SK-N-SH (cell line): ENCODE results near the gene PELI3. TPM values are rescaled to one million over a fixed set of nuclear protein-coding genes. Genes with fewer than 3 reads are reported as not detected.

Experiments used
- CTCF ChIA-PET: fragments of 300-600, 350-600 bp; formaldehyde crosslinking; extraction: SDS; loops from one replicate; lab custom pipeline; 2021; lab: Yijun Ruan, JAX
- POLR2A ChIA-PET: fragments of 350-600 bp; sonication (Branson Sonifier 250); formaldehyde crosslinking; extraction: SDS; loops from one replicate; lab custom pipeline; 2020; ENCODE audit warnings: antibody characterized with exemption, inconsistent platforms; lab: Yijun Ruan, JAX
- DNase-seq: peaks from one replicate; pipeline ENCODE4 v3.0.0; 2012
- H2AFZ ChIP-seq: fragments of 200-600 bp; sonication (generic); 2 replicates; pipeline ENCODE4 v1.8.1; 2016; ENCODE audit warnings: antibody characterized with exemption, mild to moderate bottlenecking, low read depth
- H3F3A ChIP-seq: fragments of 200-600 bp; sonication (generic); replicated peaks from 2 replicates; pipeline ENCODE3; 2016; ENCODE audit warnings: antibody characterized with exemption, mild to moderate bottlenecking; ENCODE audit not compliant: insufficient read depth
- H3K27ac ChIP-seq, 2 experiments: fragments of 200-500 bp in 1 of 2; fragments of 200-600 bp in 1 of 2; sonication (Bioruptor generic) in 1 of 2; sonication (generic), shearing (Covaris generic) in 1 of 2; 2 replicates each; pipeline versions ENCODE4 v1.5.1 to v1.6.1; 2014 to 2016; ENCODE audit warnings: low read depth in 2 of 2, inconsistent platforms in 1 of 2, low read length in 1 of 2, mild to moderate bottlenecking in 1 of 2, mixed read lengths in 1 of 2
- H3K27me3 ChIP-seq: fragments of 200-600 bp; sonication (generic), shearing (Covaris generic); 2 replicates; pipeline ENCODE4 v1.6.1; 2016; ENCODE audit warnings: mixed run types; ENCODE audit not compliant: insufficient read depth
- H3K36me3 ChIP-seq, 2 experiments: fragments of 200-500 bp in 1 of 2; fragments of 200-600 bp in 1 of 2; sonication (Bioruptor generic) in 1 of 2; sonication (generic) in 1 of 2; replicated peaks in 1 of 2; 2 replicates each; pipeline versions ENCODE3 to v1.5.1; 2014 to 2016; ENCODE audit warnings: low read length in 1 of 2, mild to moderate bottlenecking in 1 of 2; ENCODE audit not compliant: insufficient read depth in 2 of 2, control insufficient read depth in 1 of 2
- H3K4me1 ChIP-seq, 2 experiments: fragments of 200-500 bp in 1 of 2; fragments of 200-600 bp in 1 of 2; sonication (Bioruptor generic) in 1 of 2; sonication (generic), shearing (Covaris generic) in 1 of 2; 2 replicates each; pipeline versions ENCODE4 v1.5.1 to v1.6.1; 2014 to 2016; ENCODE audit warnings: low read depth in 1 of 2, low read length in 1 of 2, mixed run types in 1 of 2; ENCODE audit not compliant: insufficient read depth in 2 of 2, control insufficient read depth in 1 of 2
- H3K4me2 ChIP-seq: fragments of 200-600 bp; sonication (generic), shearing (Covaris generic); 2 replicates; pipeline ENCODE4 v1.6.1; 2017; ENCODE audit warnings: mixed run types
- H3K4me3 ChIP-seq, 2 experiments: fragments of 200-500 bp in 1 of 2; fragments of 200-600 bp in 1 of 2; sonication (Bioruptor generic) in 1 of 2; sonication (generic), shearing (Covaris generic) in 1 of 2; 2 replicates each; pipeline versions ENCODE4 v1.5.1 to v1.8.1; 2014 to 2016; ENCODE audit warnings: low read depth in 2 of 2, inconsistent platforms in 1 of 2, low read length in 1 of 2, mild to moderate bottlenecking in 1 of 2, mixed read lengths in 1 of 2, moderate library complexity in 1 of 2
- H3K79me2 ChIP-seq: fragments of 200-600 bp; sonication (generic); 2 replicates; pipeline ENCODE4 v1.8.1; 2017; ENCODE audit warnings: mild to moderate bottlenecking; ENCODE audit not compliant: insufficient read depth
- H3K9ac ChIP-seq: fragments of 200-600 bp; sonication (generic); 2 replicates; pipeline ENCODE4 v1.6.1; 2017; ENCODE audit warnings: mixed run types
- H3K9me2 ChIP-seq: fragments of 200-600 bp; sonication (generic); 2 replicates; pipeline ENCODE4 v1.6.1; 2017; ENCODE audit warnings: mixed run types
- H3K9me3 ChIP-seq: fragments of 200-600 bp; sonication (generic); 2 replicates; pipeline ENCODE4 v1.6.1; 2017; ENCODE audit warnings: mixed run types, mild to moderate bottlenecking, moderate library complexity
- H4K20me1 ChIP-seq: fragments of 200-600 bp; sonication (generic); 2 replicates; pipeline ENCODE4 v1.6.1; 2017; ENCODE audit warnings: mild to moderate bottlenecking, mixed run types; ENCODE audit not compliant: insufficient read depth
- CHD2 ChIP-seq: fragments of 150-350 bp; IDR thresholded peaks from 2 replicates; pipeline ENCODE4 v1.6.1; 2018; ENCODE audit warnings: low read length; ENCODE audit not compliant: partially characterized antibody
- CTCF ChIP-seq: fragments of 200-600 bp; sonication (generic); IDR thresholded peaks from 2 replicates; pipeline ENCODE4 v1.6.1; 2017; ENCODE audit warnings: antibody characterized with exemption, mild to moderate bottlenecking, moderate library complexity
- EP300 ChIP-seq, 2 experiments: IDR thresholded peaks; 2 replicates each; pipeline versions ENCODE4 v1.4.0 to v1.6.1; 2012; ENCODE audit warnings: borderline replicate concordance in 1 of 2, low read depth in 1 of 2, low read length in 1 of 2
- FOSL2 ChIP-seq: IDR thresholded peaks from 2 replicates; pipeline ENCODE4 v1.4.0; 2012; ENCODE audit warnings: low read depth, mild to moderate bottlenecking, moderate library complexity, borderline replicate concordance
- FOXJ3 ChIP-seq: sonication (generic); formaldehyde crosslinking; IDR thresholded peaks from 2 replicates; pipeline ENCODE4 v1.5.1; 2020; ENCODE audit warnings: mild to moderate bottlenecking, missing genetic modification reagents
- GABPA ChIP-seq: IDR thresholded peaks from 2 replicates; pipeline ENCODE4 v1.4.0; 2012; ENCODE audit warnings: low read depth, mild to moderate bottlenecking
- GATA2 ChIP-seq: sonication (generic); formaldehyde crosslinking; IDR thresholded peaks from 2 replicates; pipeline ENCODE4 v1.5.0; 2020; ENCODE audit warnings: mild to moderate bottlenecking, missing genetic modification reagents
- IRF3 ChIP-seq: fragments of 150-350 bp; IDR thresholded peaks from 2 replicates; pipeline ENCODE4 v1.6.1; 2016; ENCODE audit warnings: mild to moderate bottlenecking, low read depth, low read length
- JUND ChIP-seq: IDR thresholded peaks from 2 replicates; pipeline ENCODE4 v1.4.0; 2012
- MAX ChIP-seq: IDR thresholded peaks from 2 replicates; pipeline ENCODE4 v1.4.0; 2012; ENCODE audit warnings: low read depth
- MEF2A ChIP-seq: IDR thresholded peaks from 2 replicates; pipeline ENCODE4 v1.4.0; 2012; ENCODE audit warnings: low read depth, borderline replicate concordance
- NFIC ChIP-seq: IDR thresholded peaks from 2 replicates; pipeline ENCODE4 v1.4.0; 2012; ENCODE audit warnings: borderline replicate concordance
- NRF1 ChIP-seq: IDR thresholded peaks from 2 replicates; pipeline ENCODE4 v1.6.1; 2012; ENCODE audit warnings: low read depth, mild to moderate bottlenecking, low read length
- RAD21 ChIP-seq: IDR thresholded peaks from 2 replicates; pipeline ENCODE4 v1.6.1; 2012; ENCODE audit warnings: mild to moderate bottlenecking, low read length
- RCOR1 ChIP-seq: fragments of 150-350 bp; IDR thresholded peaks from 2 replicates; pipeline ENCODE4 v1.6.1; 2017; ENCODE audit warnings: antibody characterized with exemption, low read length
- SIN3A ChIP-seq: IDR thresholded peaks from 2 replicates; pipeline ENCODE4 v1.6.1; 2012; ENCODE audit warnings: low read depth, mild to moderate bottlenecking, low read length, moderate library complexity, borderline replicate concordance
- TCF12 ChIP-seq: IDR thresholded peaks from 2 replicates; pipeline ENCODE4 v1.4.0; 2012
- TEAD4 ChIP-seq: IDR thresholded peaks from 2 replicates; pipeline ENCODE4 v1.4.0; 2012; ENCODE audit warnings: mild to moderate bottlenecking, borderline replicate concordance; ENCODE audit not compliant: insufficient read depth
- ZBTB33 ChIP-seq: IDR thresholded peaks from 2 replicates; pipeline ENCODE4 v1.4.0; 2012; ENCODE audit warnings: low read depth, borderline replicate concordance
- WGBS: methylation state at CpG from one replicate; pipeline ENCODE4 v1.1.6; 2017; ENCODE audit warnings: low lambda C conversion rate; 5-methylcytosine and 5-hydroxymethylcytosine counted together
- polyA plus RNA-seq, 3 experiments: library from polyadenylated mRNA; depleted of rRNA; stranded (reverse); fragments of >200 nt; gene quantifications; 2 replicates each; pipeline ENCODE4 v1.2.3, GENCODE V29; 2012

The PELI3 gene
- polyA plus RNA-seq, 1 of the 3 experiments (the other 2 are of a cell fraction), result 7.0 TPM

- no peak overlapping the region for H3K9ac ChIP-seq
- H3K4me3 ChIP-seq, result no peak overlapping the region
- no peaks in the 10 kb centered on the region for H3K9me3 ChIP-seq
- no peaks in the 10 kb centered on the region for H4K20me1 ChIP-seq
- no peak overlapping the region for H3K27ac ChIP-seq
- no peak overlapping the region for H3K4me2 ChIP-seq
- CTCF ChIA-PET, result interaction anchor here (1.5 to 4.5 kb wide), 3 partner anchors 9 to 52 kb away, joined by 5 to 32 read pairs (median 6); partner anchors contain the start of genes DPP3 and MRPL11
- POLR2A ChIA-PET, result interaction anchor here (2.7 kb wide), 1 partner anchor 9 kb away, joined by 17 read pairs; the partner anchor contains the start of gene DPP3
- no peak overlapping the region for H2AFZ ChIP-seq
- TF ChIP-seq TCF12 (no peak), RCOR1 (no peak), JUND (no peak), MAX (no peak), GABPA (no peak), NRF1 (no peak)
- H3K4me1 ChIP-seq, result peaks cover 5 to 16% of the 10 kb centered on the region in 2 experiments; a peak in 3 of 4 replicates
- no peaks in the 10 kb centered on the region for H3K9me2 ChIP-seq
- peaks cover 6 to 17% of the 10 kb centered on the region in 2 experiments for H3K36me3 ChIP-seq
- H3K79me2 ChIP-seq, result peaks cover 8% of the 10 kb centered on the region; the same call in 1 of the 2 replicates
- H3K27me3 ChIP-seq, result no peaks in the 10 kb centered on the region
- DNase-seq, result no peak
- no peaks in the 10 kb centered on the region for H3F3A ChIP-seq
- WGBS, result 94% methylated on average over 3 of the region's 3 CpGs
Measured at GRCh38 chr11:66470015-66470414, 3.3 kb downstream of the PELI3 start.

- Histone ChIP-seq H4K20me1 (no peaks in the 10 kb centered on the region), H3K4me3 (no peak overlapping the region), H3F3A (no peaks in the 10 kb centered on the region), H3K9me3 (no peaks in the 10 kb centered on the region), H3K4me2 (no peak overlapping the region), H3K9ac (no peak overlapping the region), H2AFZ (no peak overlapping the region), H3K9me2 (no peaks in the 10 kb centered on the region), H3K79me2 (peaks cover 8% of the 10 kb centered on the region; the same call in 1 of the 2 replicates)
- ChIA-PET CTCF (no interaction called here), POLR2A (interaction anchor here (2.7 kb wide), 1 partner anchor 8 kb away, joined by 17 read pairs; the partner anchor contains the start of gene DPP3)
- 96% methylated on average over 16 of the region's 16 CpGs for WGBS
- no peak for TF ChIP-seq FOXJ3
- no peak for TF ChIP-seq ZBTB33
- no peak for TF ChIP-seq MEF2A
- no peak for TF ChIP-seq GABPA
- TF ChIP-seq GATA2 (CRISPR knock-in tag), result no peak
- no peak for TF ChIP-seq NRF1
- TF ChIP-seq CTCF, result no peak
- TF ChIP-seq IRF3, result no peak
- no peak for TF ChIP-seq TCF12
- TF ChIP-seq MAX, result no peak
- TF ChIP-seq NFIC, result no peak
- no peak for TF ChIP-seq TEAD4
- TF ChIP-seq RCOR1, result no peak
- no peak for TF ChIP-seq EP300 (IDR thresholded peaks at IDR 0.05; ENCODE audit: borderline replicate concordance in 1 of 2, low read depth in 1 of 2, low read length in 1 of 2)
- TF ChIP-seq FOSL2, result no peak
- TF ChIP-seq RAD21, result no peak
- TF ChIP-seq SIN3A, result no peak
- no peak for TF ChIP-seq CHD2
- TF ChIP-seq, all 33 proteins: peak for 0
- no peak for DNase-seq
- no peaks in the 10 kb centered on the region for H3K27me3 ChIP-seq
- H3K27ac ChIP-seq, result no peak overlapping the region
- peaks cover 6 to 20% of the 10 kb centered on the region in 2 experiments for H3K36me3 ChIP-seq
- H3K4me1 ChIP-seq, result peaks cover 5 to 10% of the 10 kb centered on the region in 2 experiments; a peak in 3 of 4 replicates
Measured at GRCh38 chr11:66471142-66471541, 4.4 kb downstream of the PELI3 start.
